ENCODE measurements around the gene MYL3. TPM values are rescaled to one million over a fixed set of nuclear protein-coding genes. Genes with fewer than 3 reads are reported as not detected.
"Not testable (repeated sequence)": the region's sequence is repeated elsewhere in the genome, so short reads cannot be mapped to it uniquely, and the experiment has no call there.

The MYL3 gene
- polyA plus RNA-seq (ENCODE audit: insufficient read length), result 167 TPM

DNA sequence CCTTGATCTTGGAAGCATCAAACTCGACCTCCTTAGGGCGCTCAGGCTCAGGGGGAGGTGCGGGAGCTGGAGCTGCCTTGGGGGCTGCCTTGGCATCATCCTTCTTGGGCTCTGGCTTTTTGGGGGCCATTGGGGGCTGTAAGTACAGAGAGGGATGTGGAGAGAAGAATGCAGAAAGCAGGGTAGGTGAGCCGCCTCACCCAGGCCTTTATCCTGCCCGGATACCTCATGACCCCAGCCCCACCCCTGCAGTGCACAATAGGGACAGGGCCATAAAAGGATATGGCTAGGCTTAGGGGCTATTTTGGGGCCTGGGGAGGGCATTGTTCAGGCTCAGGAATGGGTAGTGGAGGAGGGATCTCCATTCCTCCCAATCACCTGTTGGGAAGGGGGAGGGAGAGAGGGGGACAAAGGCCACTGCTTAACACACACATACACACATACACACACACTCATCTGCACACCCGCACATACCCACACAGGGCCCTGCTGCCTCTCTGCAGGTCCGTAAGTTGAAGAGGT is at the start of gene MYL3:
Gene MYL3, minus strand, starts transcription at position 184 of the 522 bp plus-strand sequence. Its CDS starts 54 bp downstream, at position 130.
- no peak for DNase-seq

- no peak for DNase-seq
Observed at GRCh38 chr3:46912986-46913385, 49.7 kb upstream of the MYL3 start.

GRCh38 chr3:46910914-46911313 is 47.7 kb upstream of the MYL3 start:
- DNase-seq, result not testable (repeated sequence)

DNA sequence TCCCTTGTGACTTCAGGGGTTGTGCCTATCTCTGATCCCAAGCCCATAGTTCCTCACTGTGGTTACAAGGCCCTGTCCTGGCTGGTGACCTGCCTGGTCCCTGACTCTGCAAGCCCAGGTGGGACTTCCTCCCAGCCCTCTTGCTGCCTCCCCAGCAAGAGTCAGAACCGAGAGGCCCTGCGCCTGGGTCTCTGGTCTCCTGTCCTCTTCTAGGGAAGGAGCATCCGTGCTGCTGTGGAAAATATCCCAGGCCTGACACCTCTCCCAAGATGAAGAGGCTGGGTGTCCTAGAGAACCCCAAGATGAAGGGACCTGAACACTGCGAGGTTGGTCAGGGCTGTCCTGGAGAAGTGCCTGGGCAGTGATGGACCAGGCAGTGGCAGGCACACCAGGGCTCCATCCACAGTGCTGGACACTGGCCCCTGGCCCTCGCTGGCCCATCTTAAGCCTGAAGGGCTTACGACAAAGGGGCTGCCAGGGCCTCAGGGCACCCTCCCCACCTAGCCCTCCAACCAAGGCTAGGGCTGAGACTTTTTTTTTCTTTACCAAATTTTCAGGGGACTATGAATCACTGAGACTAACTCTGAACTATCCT is 47.0 kb upstream of the MYL3 start:
- DNase-seq, result no peak

GRCh38 chr3:46909535-46910161 is 46.4 kb upstream of the MYL3 start:
- peak; percentile 80 for DNase-seq

DNA sequence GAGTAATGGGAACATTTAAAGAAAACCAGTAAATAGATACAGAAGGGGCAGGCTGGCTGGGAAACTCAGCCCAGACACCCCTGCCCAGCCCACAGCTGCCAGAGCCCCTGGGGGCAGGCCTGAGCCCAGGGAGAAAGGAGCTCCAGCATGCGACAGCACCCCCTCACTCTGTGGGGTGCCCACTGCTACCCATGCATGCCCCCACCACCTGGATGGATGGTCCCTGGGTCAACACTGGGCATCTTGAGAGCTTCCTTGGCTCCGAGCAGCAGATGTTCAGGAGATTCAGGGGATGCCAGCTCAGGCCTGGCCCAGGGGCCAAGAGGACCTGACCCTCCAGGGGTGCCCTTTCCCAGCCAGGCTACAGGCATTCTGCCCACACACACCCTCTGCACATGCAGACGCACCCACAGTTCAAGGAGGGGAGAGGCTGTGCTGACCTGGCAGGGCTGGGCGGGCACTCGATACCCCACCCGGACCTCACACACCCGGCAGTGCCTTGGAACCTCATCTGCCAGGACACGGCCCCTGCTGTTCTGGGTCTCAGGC is 45.8 kb upstream of the MYL3 start:
- DNase-seq, result no peak

DNA sequence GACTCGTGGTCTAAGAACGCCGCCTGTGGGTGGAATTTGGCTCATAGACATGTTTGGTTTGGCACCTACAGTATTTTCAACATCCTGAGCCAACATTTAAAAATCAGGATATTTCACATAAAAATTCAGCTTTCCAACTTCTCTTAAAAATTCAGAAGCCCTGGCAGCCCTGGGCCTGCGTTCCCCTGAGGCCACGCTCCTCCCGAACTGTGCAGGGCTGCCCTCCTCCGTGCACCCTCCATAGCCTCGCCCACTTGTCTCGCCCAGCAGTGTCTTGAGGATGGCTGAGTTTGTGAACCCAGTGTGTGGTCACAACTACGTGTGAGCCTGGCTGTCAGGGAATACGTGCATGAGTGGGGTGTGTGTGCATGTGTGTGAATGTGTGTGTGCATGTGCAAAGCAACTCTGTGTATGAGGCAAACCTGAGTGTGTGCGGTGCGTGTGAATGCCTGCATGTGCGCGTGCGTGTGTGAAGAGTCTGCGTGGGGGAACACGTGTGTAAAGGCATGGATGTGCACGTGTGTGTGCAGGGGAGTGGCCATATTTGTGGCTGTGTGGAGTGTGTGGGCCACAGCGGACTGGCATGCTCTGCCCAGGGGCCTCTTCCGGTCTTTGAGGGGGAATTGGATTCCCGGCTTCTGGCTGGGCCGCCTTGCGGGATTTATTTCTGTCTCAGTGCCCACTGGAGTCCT is 45.2 kb upstream of the MYL3 start:
- DNase-seq, result no peak

- no peak for DNase-seq
Observed at GRCh38 chr3:46907960-46908293, 44.7 kb upstream of the MYL3 start.

DNA sequence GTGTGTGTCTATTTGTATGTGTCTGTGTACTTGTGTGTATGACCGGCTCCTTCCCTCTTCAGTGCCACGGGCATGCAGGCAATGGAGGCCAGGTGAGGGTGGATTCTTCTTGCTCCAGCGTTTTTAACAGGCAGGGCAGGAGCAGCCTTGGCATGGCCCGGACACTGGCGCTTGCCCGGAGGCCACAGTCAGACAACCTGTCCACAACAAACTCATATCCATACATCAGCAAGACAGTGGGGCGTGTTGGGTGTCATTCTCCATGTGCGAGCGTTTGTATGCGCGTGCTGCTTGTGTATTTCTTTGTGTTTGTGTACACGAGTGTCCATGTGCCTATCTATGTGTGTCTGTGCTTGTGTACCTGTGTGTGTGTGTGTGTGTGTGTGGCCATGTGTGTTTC is 44.0 kb upstream of the MYL3 start:
- no peak for DNase-seq

DNA sequence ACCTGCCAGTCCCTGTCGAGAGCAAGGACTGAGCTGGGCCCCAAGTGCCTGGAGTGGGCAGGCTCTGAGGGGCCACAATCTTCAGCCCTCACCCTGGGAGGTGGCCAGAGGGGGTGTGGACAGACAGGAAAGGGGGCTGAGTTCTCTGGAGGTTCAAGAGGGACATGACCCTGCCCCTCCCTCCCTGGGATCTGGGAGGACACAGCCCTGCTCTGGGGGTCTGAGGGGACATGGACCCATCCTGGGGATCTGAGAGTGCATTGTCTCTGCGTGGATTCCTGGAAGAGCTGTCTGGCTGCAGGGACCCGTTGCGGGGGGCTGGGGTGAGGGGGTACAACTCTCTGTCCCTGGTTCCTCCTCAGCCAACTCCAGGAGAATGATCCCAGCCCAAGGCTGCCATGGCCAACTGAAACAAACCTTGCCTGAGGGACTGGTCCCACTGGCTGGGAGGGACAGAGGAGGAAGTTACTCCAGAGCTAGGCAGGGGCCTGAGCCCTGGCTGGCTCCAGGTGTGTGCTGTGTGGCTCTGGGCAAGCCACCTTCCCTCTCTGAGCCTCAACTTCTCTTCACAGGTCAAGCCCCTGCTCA is 43.3 kb upstream of the MYL3 start:
- no peak for DNase-seq

- no peak for DNase-seq
Observed at GRCh38 chr3:46905661-46906451, 42.6 kb upstream of the MYL3 start.

DNA sequence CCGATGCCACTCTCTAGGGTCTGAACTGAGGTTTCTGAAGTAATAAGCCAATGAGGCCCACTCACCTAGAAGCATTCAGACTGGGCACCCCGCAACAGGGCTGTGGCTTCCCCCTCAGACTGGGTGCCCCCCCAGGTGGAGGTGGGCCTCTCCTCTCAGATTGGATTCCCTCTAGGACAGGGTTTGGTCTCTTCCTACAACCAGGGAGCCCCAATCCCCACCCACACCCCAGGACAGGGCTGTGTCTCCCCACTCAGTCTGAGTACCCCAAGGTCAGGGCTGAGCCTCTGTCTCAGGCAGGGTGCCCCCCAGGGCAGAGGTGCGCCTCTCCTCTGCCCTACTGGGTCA is 41.9 kb upstream of the MYL3 start:
- DNase-seq, result no peak

DNA sequence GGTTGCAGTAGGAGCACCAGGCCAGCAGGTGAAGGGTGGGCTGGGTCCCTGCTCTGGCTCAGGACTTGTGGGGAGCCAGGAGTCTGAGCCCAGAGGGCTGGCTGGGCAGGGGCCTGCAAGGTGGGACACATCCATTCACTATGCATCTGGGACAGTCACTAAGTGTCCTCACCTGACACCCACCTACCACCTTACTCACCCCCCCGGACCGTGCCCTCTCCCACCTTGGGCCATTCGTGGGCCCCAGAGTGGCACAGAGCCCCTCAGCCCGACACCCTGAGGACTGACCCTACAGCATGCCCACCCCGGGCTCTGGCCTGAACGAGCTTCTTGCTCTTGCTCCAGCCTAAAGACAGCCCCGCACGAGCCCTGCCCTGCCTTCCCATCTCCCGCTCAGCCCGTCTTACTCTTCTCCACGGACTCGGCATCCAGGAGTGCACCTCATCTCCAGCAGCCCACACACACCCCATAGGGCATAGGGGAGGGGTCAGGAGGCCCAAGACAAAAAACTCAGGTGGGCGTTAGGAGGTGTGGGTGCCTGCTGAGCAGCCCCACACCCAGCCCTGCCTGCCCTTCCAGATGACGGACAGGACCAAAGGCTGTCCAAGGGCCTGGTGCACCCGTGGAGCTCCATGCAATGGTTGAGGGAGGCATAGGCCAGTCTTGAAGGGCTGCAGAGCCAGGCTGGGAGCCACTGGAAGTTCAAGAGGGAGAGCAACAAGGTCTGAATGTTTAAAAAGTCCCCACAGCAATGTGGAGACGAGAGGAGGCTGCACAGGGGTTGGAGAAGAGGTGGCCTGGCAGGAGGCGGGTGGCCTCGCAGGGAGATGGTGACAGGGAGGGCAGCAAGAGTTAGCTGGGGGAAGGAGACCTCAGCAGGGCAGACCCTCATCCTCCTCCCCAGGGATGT is 41.3 kb upstream of the MYL3 start:
- DNase-seq, result no peak

DNA sequence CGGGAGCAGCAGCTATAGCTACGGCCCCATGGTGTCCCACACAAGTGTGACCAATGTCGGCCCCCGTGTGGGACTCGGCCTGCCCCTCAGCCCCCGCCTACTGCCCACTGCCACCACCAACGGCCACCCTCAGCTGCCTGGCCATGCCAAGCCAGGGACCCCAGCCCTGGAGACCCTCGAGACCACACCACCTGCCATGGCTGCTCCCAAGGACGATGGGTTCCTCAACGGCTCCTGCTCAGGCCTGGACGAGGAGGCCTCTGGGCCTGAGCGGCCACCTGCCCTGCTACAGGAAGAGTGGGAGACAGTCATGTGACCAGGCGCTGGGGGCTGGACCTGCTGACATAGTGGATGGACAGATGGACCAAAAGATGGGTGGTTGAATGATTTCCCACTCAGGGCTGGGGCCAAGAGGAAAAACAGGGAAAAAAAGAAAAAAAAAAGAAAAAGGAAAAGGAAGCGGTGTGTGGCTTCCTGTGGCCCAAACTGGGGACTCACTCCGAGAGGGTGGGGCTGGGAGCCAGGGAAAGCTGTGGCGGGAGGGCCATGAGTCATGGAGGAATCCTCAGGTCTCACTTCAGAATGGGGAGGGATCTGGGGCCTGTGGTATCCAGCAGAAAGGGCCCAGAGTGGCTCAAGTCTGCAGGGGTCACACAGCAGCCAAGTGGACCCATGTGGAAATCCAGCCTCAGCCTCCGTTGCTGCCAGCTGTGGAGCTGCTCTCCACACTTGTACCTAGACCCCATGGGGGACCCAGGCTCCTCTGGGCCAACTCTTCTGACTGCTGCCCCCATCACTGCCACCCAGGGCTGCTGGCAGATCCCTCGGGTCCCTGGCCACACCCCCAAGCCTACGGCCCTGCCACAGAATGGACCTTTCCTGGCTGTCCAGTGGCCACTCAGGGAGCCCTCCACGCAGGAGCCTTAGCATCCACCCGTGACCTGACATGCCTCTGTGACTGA is 40.4 kb upstream of the MYL3 start:
- DNase-seq, result no peak

DNA sequence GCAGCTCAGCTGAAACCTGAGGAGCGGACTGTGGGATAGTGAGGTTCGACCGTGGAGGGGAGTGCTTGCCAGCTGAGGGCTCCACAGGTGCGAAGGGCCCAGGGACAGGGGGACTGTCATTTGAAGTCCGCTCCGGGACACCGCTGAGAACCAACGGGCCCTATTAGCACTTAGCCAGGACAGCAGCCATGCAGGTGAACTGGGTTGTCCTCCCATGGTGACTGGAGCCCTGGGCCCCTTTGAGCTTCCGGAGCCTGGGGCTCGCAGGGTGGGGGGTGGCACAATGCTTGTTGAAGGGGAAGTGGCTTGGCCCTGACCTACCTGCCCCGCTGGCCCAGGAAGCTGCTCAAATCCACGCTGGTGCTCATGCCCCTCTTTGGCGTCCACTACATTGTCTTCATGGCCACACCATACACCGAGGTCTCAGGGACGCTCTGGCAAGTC is 39.0 kb upstream of the MYL3 start:
- no peak for DNase-seq

DNA sequence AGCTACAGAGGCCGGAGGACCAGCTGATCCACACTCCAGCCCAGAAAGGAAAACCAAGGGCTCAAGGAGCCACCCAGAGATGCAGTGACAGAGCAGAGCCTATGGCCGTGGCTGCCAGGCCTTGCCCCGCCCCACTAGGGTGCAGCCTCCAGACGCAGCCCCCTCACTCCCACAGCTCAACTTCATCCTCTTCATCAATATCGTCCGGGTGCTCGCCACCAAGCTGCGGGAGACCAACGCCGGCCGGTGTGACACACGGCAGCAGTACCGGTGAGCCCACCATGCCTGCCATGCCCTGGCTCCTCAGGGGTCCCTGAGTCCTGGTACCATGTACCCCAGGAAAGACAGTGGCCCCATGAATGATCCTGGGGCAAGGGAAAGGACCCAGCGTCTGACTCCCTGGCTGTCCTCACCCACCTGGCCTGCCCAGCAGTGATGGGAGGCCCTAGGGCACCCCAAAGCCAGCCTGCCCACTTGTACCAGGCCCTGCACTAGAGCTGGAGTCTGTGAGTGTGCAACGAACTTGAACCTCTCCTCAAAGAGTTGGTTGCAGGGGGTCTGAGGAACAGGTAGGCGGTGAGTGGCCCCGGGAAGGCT is 38.4 kb upstream of the MYL3 start:
- DNase-seq, result no peak

- DNase-seq, result no peak
Observed at GRCh38 chr3:46901061-46901460, 37.8 kb upstream of the MYL3 start.

DNA sequence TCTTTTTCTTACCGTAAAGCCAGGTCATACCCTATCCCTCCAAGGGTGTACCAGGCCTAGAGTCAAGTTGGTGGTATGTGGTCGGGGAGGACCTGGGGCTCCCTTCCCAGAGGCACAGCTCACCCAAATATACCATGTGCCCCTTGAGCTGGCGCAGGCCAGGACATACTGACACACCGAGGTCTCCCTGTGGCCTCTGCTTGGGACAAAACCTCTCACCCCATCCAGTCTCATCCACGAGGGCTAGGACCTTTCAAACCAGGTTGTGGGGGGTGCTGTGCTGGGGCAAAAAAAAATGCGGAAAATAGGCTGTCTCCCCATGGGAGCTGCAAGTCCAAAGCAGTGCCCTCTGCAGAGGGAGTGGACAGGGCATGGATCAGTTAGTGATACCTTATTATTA is 37.1 kb upstream of the MYL3 start:
- DNase-seq, result no peak

- DNase-seq, result no peak
Observed at GRCh38 chr3:46900007-46900292, 36.7 kb upstream of the MYL3 start.
